ENCODE measurements around the gene METAP1.
"Not testable (repeated sequence)": the region's sequence is repeated elsewhere in the genome, so short reads cannot be mapped to it uniquely, and the experiment has no call there.

METAP1 gene

GRCh38 chr4:98998551-98998950, 3.0 kb downstream of the METAP1 start:
- no peak for DNase-seq

- no peak for DNase-seq
Observed at GRCh38 chr4:99002279-99002678, 6.8 kb downstream of the METAP1 start.

- no peak for DNase-seq
Observed at GRCh38 chr4:99008051-99008450, 12.5 kb downstream of the METAP1 start.

- DNase-seq = no peak
Observed at GRCh38 chr4:99011910-99012309, 16.4 kb downstream of the METAP1 start.

GRCh38 chr4:99013402-99013843, 17.9 kb downstream of the METAP1 start:
- DNase-seq = no peak

GRCh38 chr4:99013884-99014523, 18.5 kb downstream of the METAP1 start:
- DNase-seq = no peak

GRCh38 chr4:99021386-99021785, 25.9 kb downstream of the METAP1 start:
- no peak for DNase-seq

GRCh38 chr4:99022566-99022965, 27.0 kb downstream of the METAP1 start:
- DNase-seq = no peak

GRCh38 chr4:99023800-99024251, 28.3 kb downstream of the METAP1 start:
- DNase-seq = not testable (repeated sequence)

- DNase-seq = no peak
Observed at GRCh38 chr4:99024481-99025275, 29.2 kb downstream of the METAP1 start.

- no peak for DNase-seq
Observed at GRCh38 chr4:99025506-99025905, 30.0 kb downstream of the METAP1 start.

GRCh38 chr4:99027304-99027703, 31.8 kb downstream of the METAP1 start:
- DNase-seq = no peak

- DNase-seq = no peak
Observed at GRCh38 chr4:99028187-99028586, 32.7 kb downstream of the METAP1 start.

- no peak for DNase-seq
Observed at GRCh38 chr4:99029018-99029735, 33.7 kb downstream of the METAP1 start.

GRCh38 chr4:99029852-99030251, 34.3 kb downstream of the METAP1 start:
- DNase-seq = no peak

- DNase-seq = no peak
Observed at GRCh38 chr4:99033956-99034355, 38.4 kb downstream of the METAP1 start.

- DNase-seq = no peak
Observed at GRCh38 chr4:99038213-99038612, 42.7 kb downstream of the METAP1 start.

- no peak for DNase-seq
Observed at GRCh38 chr4:99043346-99043745, 47.8 kb downstream of the METAP1 start.

GRCh38 chr4:99047710-99048109, 52.2 kb downstream of the METAP1 start:
- DNase-seq = no peak

- DNase-seq = no peak
Observed at GRCh38 chr4:99052902-99053301, 57.4 kb downstream of the METAP1 start.

GRCh38 chr4:99054428-99054994, 59.0 kb downstream of the METAP1 start:
- no peak for DNase-seq

- DNase-seq = no peak
Observed at GRCh38 chr4:99058228-99058627, 62.7 kb downstream of the METAP1 start.

GRCh38 chr4:99059550-99059949, 64.0 kb downstream of the METAP1 start:
- DNase-seq = no peak

Data from stimulated activated CD4-positive, alpha-beta T cell treated with anti-CD3 and anti-CD28 coated beads, Interleukin-4, amount 100 ng/mL, for 24 hours (primary cell).